OCI-LY7 (cell line): Measurements from ENCODE around the gene ZNF544. TPM values are rescaled to one million over a fixed set of nuclear protein-coding genes. Genes with fewer than 3 reads are reported as not detected.

Source experiments
- BruUV-seq: library from RNA; stranded (reverse); fragments of 400-500 nt; replicated peaks from 2 replicates; lab custom pipeline; 2021; lab: Mats Ljungman, UMichigan
- CTCF ChIA-PET: fragments of 300-600 bp; sonication (Branson Sonifier 250); formaldehyde crosslinking; loops from one replicate; lab custom pipeline; 2022; ENCODE audit warnings: antibody characterized with exemption; ENCODE audit not compliant: unreplicated experiment; lab: Charles Lee
- POLR2A ChIA-PET: fragments of 300-600 bp; sonication (Branson Sonifier 250); formaldehyde crosslinking; loops from one replicate; lab custom pipeline; 2022; ENCODE audit warnings: antibody characterized with exemption; lab: Charles Lee
- DNase-seq: peaks from one replicate; pipeline ENCODE4 v3.0.0-alpha.2; 2015; ENCODE audit warnings: low spot score
- H2AFZ ChIP-seq: fragments of 200-600 bp; sonication (generic), shearing (Covaris generic); 2 replicates; pipeline ENCODE4 v1.6.1; 2014; ENCODE audit warnings: mild to moderate bottlenecking, antibody characterized with exemption, low read length, moderate library complexity
- H3K27ac ChIP-seq: fragments of 200-600 bp; sonication (generic); 2 replicates; pipeline ENCODE4 v1.5.1; 2014; ENCODE audit warnings: mixed run types, low read depth, mild to moderate bottlenecking, moderate library complexity, low read length, inconsistent platforms; ENCODE audit not compliant: poor library complexity, severe bottlenecking
- H3K36me3 ChIP-seq: fragments of 200-600 bp; sonication (generic); 2 replicates; pipeline ENCODE4 v1.6.1; 2014; ENCODE audit warnings: mild to moderate bottlenecking, antibody characterized with exemption, low read length, moderate library complexity, mixed read lengths; ENCODE audit not compliant: insufficient read depth
- H3K4me1 ChIP-seq: fragments of 200-600 bp; sonication (generic); 2 replicates; pipeline ENCODE4 v1.5.1; 2014; ENCODE audit warnings: mild to moderate bottlenecking, low read length; ENCODE audit not compliant: insufficient read depth, poor library complexity, severe bottlenecking
- H3K4me2 ChIP-seq: fragments of 200-600 bp; sonication (generic); 2 replicates; pipeline ENCODE4 v1.6.1; 2014; ENCODE audit warnings: mild to moderate bottlenecking, low read length
- H3K4me3 ChIP-seq: fragments of 200-600 bp; sonication (generic); 2 replicates; pipeline ENCODE4 v1.5.1; 2014; ENCODE audit warnings: mild to moderate bottlenecking, low read depth, low read length; ENCODE audit not compliant: poor library complexity, severe bottlenecking
- H3K79me2 ChIP-seq: fragments of 200-600 bp; sonication (generic); 2 replicates; pipeline ENCODE4 v1.6.1; 2016; ENCODE audit warnings: low read depth, mild to moderate bottlenecking, low read length, moderate library complexity, mixed read lengths; ENCODE audit not compliant: insufficient read depth
- H3K9me2 ChIP-seq: fragments of 200-600 bp; sonication (generic); 2 replicates; pipeline ENCODE4 v1.6.1; 2016; ENCODE audit warnings: mild to moderate bottlenecking, low read length, mixed read lengths; ENCODE audit not compliant: insufficient read depth
- H3K9me3 ChIP-seq: fragments of 200-600 bp; sonication (generic); 2 replicates; pipeline ENCODE4 v1.6.1; 2014; ENCODE audit warnings: mild to moderate bottlenecking, mixed run types, low read length, mixed read lengths
- H4K20me1 ChIP-seq: fragments of 200-600 bp; sonication (generic); 2 replicates; pipeline ENCODE4 v1.6.1; 2014; ENCODE audit warnings: mild to moderate bottlenecking, antibody characterized with exemption, low read length, moderate library complexity, mixed read lengths; ENCODE audit not compliant: insufficient read depth
- CTCF ChIP-seq: fragments of 200-600 bp; sonication (generic); conservative IDR thresholded peaks from 2 replicates; pipeline ENCODE4 v1.5.1; 2014; ENCODE audit warnings: mild to moderate bottlenecking, antibody characterized with exemption, low read length, moderate library complexity, mixed read lengths
- EZH2phosphoT487 ChIP-seq: fragments of 200-600 bp; sonication (generic); IDR thresholded peaks from 2 replicates; pipeline ENCODE4 v1.6.1; 2018; ENCODE audit warnings: low read depth, borderline replicate concordance, mild to moderate bottlenecking, mixed run types, antibody characterized with exemption, low read length, moderate library complexity, mixed read lengths
- intact Hi-C: fragments of 100-400 bp; cut with micrococcal nuclease; formaldehyde crosslinking; loops from one replicate; pipeline ENCODE4 v1.10.0; 2022; ENCODE audit not compliant: unreplicated experiment
- total RNA-seq, 2 experiments: library from RNA; depleted of rRNA in 1 of 2; stranded (reverse); fragments of >200 nt in 1 of 2; shearing (Covaris generic) in 1 of 2; gene quantifications; 2 replicates each; pipeline ENCODE4 v1.2.3, GENCODE V29; 2014 to 2022

ZNF544 gene
- total RNA-seq, 2 experiments from 2014 or later, result 34.1 to 37.3 TPM

- Histone ChIP-seq H2AFZ (peak within 1 kb of the TSS; percentile 90), H3K4me1 (peaks cover 18% of the 10 kb centered on the region)
- CTCF ChIA-PET, result no interaction called here
Observed at GRCh38 chr19:58278541-58279041, 49.9 kb downstream of the ZNF544 start, which contains the start of gene ZNF8. TSS of gene ZNF8 (plus strand) at chr19:58278955. CDS start at chr19:58279082, 127 bp downstream.

GRCh38 chr19:58279042-58279924, 50.6 kb downstream of the ZNF544 start:
- POLR2A ChIA-PET, result interaction anchor here (0.6 to 0.9 kb wide), 3 partner anchors 27 to 143 kb away, joined by 3 to 4 read pairs (median 3); no protein-coding TSS in a partner anchor
- peaks cover 16% of the 10 kb centered on the region for H3K9me3 ChIP-seq
- H3K4me2 ChIP-seq, result peak overlapping the region; percentile 92
- BruUV-seq, result no TSS peak
- peak overlapping the region; percentile 2 for H3K27ac ChIP-seq
- H3K4me3 ChIP-seq, result peak overlapping the region; percentile 83
- intact Hi-C loops, result loop anchor here (2.0 kb wide), 4 partner anchors 26 to 96 kb away; partner anchors contain the start of genes ERVK3-1, ZNF274 and ZSCAN22
- H3K9me2 ChIP-seq, result no peaks in the 10 kb centered on the region
- DNase-seq, result peak; percentile 35
- H4K20me1 ChIP-seq, result no peaks in the 10 kb centered on the region
- H3K79me2 ChIP-seq, result peaks cover 37% of the 10 kb centered on the region
- peaks cover 18% of the 10 kb centered on the region for H3K4me1 ChIP-seq
- H2AFZ ChIP-seq, result peak overlapping the region; percentile 81
- H3K36me3 ChIP-seq, result peaks cover 49% of the 10 kb centered on the region
- no peak for TF ChIP-seq CTCF
- CTCF ChIA-PET, result no interaction called here

More at GRCh38 chr19:58278541-58279041, 49.9 kb downstream of the ZNF544 start, which contains the start of gene ZNF8:
- Histone ChIP-seq H3K4me3 (peak within 1 kb of the TSS; percentile 83), H4K20me1 (no peaks in the 10 kb centered on the region), H3K27ac (peak within 1 kb of the TSS; percentile 52), H3K4me2 (peak within 1 kb of the TSS; percentile 92), H3K9me3 (peaks cover 16% of the 10 kb centered on the region), H3K36me3 (peaks cover 47% of the 10 kb centered on the region), H3K9me2 (no peaks in the 10 kb centered on the region), H3K79me2 (peaks cover 37% of the 10 kb centered on the region)
- intact Hi-C loops, result loop anchor here (1.0 to 2.0 kb wide), 5 partner anchors 26 to 109 kb away; partner anchors contain the start of genes ERVK3-1, RPS5, ZNF274 and ZSCAN22
- no peak for TF ChIP-seq CTCF
- no peak for TF ChIP-seq EZH2phosphoT487
- peak; percentile 99 for DNase-seq
- POLR2A ChIA-PET, result interaction anchor here (0.6 to 0.9 kb wide), 2 partner anchors 28 to 32 kb away, joined by 3 to 4 read pairs; no protein-coding TSS in a partner anchor
- no TSS peak for BruUV-seq
